NB4 (cell line): ENCODE results near the gene PAQR8.

Source experiments
- POLR2A ChIP-seq: IDR thresholded peaks from 2 replicates; pipeline ENCODE4 v1.6.1; 2011; ENCODE audit warnings: mild to moderate bottlenecking; ENCODE audit not compliant: insufficient read length; ENCODE audit errors: extremely low read depth
- TF ChIP-seq, protein P1 (sequence below): IDR thresholded peaks from one replicate; pipeline ENCODE4 v1.5.1; 2012; ENCODE audit warnings: low read depth, low read length
- TF ChIP-seq, protein P2 (sequence below): IDR thresholded peaks from 2 replicates; pipeline ENCODE4 v1.6.1; 2011; ENCODE audit warnings: low read depth, low read length

DNA sequence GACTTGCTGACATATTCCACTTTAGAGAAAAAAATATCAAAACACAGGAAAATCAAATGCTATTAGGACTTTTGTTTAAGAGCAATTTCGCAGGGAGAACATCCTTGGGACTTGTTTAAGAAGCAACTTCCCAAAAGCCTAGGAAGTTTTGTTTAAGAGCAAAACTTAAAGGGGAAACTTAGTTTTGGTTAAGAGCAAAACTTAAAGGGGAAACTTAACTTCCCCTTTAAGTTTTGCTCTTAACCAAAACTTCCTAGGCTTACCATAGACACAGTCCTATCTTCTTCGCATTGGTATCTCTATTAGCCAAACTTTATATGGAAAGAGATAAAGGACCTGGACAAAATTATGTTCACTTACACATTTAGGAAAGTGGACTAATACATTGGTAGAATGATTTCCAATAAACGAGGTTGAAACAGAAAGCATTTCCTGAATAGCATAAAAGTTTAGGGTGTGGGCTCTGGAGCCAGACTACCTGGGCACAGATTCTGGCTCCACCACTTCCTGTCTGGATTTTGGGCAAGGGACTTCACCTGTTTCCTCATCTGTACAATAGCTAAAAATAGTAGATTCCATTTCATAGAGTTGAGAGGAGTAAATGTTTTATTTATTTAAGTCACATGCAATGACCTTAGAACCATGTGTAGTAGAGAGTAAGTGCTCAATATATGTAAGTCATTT, 15.7 kb downstream of the PAQR8 start:
- TF ChIP-seq, protein P1, sequence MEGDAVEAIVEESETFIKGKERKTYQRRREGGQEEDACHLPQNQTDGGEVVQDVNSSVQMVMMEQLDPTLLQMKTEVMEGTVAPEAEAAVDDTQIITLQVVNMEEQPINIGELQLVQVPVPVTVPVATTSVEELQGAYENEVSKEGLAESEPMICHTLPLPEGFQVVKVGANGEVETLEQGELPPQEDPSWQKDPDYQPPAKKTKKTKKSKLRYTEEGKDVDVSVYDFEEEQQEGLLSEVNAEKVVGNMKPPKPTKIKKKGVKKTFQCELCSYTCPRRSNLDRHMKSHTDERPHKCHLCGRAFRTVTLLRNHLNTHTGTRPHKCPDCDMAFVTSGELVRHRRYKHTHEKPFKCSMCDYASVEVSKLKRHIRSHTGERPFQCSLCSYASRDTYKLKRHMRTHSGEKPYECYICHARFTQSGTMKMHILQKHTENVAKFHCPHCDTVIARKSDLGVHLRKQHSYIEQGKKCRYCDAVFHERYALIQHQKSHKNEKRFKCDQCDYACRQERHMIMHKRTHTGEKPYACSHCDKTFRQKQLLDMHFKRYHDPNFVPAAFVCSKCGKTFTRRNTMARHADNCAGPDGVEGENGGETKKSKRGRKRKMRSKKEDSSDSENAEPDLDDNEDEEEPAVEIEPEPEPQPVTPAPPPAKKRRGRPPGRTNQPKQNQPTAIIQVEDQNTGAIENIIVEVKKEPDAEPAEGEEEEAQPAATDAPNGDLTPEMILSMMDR = no peak
- no peak for TF ChIP-seq POLR2A
- TF ChIP-seq, protein P2, sequence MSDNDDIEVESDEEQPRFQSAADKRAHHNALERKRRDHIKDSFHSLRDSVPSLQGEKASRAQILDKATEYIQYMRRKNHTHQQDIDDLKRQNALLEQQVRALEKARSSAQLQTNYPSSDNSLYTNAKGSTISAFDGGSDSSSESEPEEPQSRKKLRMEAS = no peak
